Brain pericyte (primary cell): Measurements from ENCODE around the gene ERBB4.
"Not testable (repeated sequence)": the region's sequence is repeated elsewhere in the genome, so short reads cannot be mapped to it uniquely, and the experiment has no call there.

Experiments
- DNase-seq: peaks from one replicate; pipeline ENCODE4 v3.0.0-alpha.2; 2012; ENCODE audit warnings: low read depth, low spot score

Gene ERBB4

DNA sequence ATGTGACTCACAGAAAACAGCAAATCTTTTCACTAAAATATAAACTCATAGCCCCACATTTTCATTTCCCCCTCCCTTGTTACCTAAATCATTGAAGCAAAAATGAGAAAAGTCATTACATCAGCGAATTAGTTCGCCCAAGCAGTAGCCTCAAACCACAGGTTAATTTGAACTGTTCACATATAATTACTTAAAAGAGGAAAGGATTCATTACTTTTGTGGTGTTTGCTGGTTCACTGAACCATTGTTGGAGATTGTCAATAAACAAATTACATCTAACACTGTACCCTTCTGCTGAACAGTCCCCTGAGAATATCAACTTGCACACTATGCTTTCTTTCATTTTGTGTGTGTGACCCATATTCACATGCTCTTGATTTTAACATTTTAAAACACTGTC lies 238.7 kb downstream of the ERBB4 start:
- no peak for DNase-seq

DNA sequence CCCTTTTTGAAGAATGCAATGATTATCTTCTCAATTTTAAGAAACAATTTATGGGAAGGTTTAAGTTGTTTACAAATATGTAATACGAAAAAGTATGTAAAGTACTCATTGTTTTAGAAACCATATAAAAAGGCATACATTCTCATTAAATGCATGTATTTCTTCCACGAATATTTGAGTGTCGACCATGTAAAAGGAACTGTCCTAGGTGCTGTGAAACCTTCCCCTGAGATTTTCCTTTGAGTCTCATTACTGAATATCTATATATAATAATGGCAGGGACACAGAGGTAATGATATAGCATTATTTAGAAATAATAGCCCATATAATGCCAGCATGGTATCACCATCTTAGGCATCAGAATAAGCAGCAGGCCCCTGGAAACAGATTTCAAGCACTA lies 239.3 kb downstream of the ERBB4 start:
- no peak for DNase-seq

DNA sequence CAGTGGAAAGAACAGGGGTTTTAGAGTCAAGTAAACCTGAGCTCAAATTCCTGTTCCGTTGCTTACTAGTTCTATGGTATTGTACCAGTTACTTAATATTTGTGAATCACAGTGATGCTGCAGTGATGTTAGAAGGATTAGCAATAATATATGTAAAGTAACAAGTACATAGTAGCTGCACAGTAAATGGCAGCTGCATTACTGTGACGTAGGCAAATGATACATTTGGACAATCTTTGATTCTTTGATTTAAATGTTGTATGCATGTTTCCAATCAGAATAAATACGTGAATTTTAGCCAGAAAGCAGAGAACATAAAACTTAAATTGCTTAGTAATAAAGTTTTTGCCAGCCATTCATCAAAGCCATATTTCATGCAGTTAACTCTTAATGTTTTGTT lies 243.0 kb downstream of the ERBB4 start:
- DNase-seq, result no peak

DNA sequence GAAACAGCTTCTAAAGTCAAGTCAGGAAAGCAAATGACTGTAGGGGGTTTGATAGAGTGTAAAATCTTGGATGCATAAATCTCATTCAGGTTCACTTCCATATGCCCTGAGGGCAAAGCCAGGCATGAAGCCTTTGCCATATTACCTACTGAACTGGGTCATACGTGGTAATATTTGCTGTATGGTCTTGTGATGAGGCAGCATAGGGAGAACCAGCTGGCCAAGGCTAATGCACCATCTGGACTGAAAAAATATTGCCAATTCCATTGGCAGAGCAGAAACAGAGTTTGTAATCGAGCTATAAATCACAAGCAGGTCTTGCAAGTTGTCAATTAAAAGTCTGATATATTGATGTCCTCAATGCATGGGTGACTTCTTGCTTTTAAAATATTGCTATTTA lies 243.8 kb downstream of the ERBB4 start:
- no peak for DNase-seq

DNA sequence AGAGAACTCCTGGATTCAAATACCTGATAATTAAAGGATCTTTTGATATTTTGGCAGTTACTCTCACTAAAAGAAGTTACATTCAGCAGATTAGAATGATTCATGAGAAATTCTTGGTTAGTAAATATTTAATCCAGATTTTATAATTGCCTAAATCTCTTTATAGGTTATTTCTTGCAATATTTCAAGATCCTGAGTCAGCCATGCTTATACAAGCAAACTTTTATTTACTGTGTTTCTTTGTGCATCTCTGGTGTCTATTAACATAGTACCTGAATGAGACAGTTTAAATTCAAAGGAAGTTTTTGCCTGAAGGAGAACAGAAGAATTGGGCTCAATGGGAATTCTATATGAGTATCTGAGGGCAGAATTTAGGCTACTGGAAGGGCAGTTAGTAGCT lies 249.3 kb downstream of the ERBB4 start:
- DNase-seq, result no peak

DNA sequence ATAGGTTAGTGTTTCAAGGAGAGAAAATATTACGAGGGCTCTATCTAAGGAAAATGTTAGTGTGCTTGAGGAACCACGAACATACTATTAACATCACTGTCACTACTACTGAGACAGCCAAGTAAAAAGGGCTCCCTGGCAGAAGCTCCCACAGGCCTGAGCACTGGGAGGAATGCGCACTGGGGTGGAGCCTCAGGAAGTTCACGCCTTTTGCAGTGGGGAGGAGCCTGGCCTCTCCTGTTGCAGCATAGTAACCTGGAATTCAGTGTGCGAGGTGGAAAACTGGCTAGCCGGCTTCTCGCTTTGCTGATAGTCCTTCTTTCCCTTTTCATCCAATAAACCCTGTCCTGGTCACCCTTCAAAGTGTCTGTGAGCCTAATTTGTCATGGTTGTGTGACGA lies 250.3 kb downstream of the ERBB4 start:
- no peak for DNase-seq

DNA sequence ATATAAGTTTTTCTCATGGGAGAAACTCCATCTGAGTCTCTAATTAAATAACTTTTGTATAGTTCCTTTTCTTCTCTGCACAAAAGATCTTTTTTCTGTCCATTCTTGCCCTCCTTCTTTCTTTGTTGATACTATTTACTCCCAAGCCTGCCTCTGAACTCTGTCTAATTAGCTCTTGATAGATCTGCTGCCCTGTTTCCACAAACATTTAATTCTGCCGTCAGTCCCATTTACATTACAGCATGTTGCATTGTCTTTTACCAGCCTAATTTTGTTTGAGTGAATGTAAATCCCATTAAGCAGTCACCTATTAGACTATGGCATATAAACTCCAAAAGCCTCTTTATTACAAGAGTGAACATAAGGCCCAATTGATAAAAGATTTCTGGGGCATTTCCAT lies 254.4 kb downstream of the ERBB4 start:
- DNase-seq, result no peak

DNA sequence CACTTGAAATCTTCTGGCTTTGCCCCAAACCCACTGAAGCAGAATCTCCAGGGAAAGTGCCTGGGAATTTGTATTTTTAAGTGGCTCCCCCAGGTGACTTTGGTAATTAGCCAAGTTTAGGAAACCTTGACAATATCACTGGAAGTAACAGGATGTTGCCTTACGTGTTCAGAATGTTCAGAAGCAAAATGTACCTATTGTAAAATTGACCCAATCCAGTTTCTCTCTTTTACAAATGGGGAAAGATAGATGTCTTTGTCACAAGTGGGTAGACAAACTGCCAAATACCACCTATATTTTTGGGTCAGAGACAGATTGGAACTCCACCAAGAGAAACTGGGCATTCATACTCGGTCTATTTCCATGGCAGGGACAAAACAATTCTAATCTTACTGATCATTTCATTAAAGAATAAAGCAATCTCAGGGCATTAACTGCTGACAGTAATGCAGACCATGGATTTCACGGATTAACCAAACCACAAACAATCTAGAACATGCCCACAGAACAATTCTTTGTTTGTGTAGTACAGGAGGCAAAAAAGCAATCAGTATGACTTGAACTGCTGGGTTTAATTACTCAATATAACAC lies 255.8 kb downstream of the ERBB4 start:
- no peak for DNase-seq

DNA sequence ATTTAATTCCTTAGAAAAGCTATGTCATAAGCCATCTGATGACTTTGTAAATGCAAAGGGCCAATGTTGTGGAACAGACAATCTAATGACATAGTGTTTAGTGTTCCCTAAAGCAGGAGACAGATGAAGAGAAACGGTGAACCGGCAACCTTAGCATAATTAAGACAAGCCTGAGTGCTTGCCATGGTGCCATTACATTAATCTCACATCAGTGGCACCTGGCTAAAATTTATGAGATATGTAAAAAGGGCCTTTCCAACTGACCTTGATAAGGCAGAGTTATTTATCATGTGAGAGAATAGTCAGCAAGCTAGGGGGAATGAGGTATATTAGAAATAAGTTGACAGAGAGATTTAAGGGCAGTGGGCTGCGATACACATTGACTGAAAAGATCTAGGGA lies 261.8 kb downstream of the ERBB4 start:
- DNase-seq, result no peak

DNA sequence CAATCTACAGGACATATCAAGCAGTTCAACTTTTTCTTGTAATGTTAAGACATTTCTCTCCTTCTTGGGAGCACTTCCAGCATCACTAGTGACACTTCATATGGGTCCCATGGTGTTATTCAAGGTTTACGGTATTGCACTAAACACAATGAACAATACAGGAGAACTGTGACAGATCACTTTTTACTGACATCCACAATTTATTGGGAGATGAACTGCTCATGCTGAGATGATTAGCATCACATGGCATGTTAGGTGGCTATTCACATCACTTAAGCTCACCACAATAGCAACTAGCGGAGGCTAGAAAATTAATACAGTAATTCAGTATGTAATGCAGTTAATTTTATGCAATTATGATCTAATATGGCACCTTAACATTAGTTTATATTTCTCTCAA lies 264.4 kb downstream of the ERBB4 start:
- no peak for DNase-seq

DNA sequence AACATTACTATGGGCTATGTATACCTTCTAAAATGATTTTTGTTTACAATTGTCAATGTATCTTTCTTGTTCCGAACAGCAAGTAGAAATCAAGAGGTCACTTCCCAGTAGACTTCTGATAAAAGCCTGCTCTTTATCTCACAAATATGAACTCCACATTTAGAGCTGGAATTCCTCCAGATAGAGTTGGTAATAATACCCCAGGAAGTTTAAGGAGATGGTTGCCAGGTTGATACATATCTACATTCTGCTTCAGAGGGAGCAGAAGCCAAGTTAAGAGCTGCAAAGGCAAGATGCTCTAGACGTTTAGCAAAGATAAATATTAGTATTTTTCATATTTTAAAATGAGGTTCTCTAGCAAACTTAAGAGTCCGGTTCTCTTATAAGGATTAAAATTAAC lies 267.0 kb downstream of the ERBB4 start:
- DNase-seq, result no peak

DNA sequence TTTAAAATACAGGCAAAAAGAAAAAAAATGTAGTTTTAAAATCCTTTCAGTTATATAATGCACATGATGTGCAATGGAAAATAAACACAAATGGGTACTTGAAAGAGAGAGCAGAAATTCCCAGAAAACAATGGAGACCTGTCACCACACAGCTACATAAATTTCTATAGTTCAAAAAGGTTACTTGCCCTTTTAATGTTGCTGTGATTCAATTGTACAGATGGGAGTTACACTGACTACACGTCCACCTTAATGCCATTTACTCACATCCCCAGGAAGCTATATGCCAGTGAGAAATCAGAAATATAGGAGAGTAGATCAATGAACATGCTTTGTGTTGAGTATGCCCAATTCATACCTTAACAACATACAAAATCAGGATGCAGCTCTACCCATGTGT lies 269.6 kb downstream of the ERBB4 start:
- no peak for DNase-seq

DNA sequence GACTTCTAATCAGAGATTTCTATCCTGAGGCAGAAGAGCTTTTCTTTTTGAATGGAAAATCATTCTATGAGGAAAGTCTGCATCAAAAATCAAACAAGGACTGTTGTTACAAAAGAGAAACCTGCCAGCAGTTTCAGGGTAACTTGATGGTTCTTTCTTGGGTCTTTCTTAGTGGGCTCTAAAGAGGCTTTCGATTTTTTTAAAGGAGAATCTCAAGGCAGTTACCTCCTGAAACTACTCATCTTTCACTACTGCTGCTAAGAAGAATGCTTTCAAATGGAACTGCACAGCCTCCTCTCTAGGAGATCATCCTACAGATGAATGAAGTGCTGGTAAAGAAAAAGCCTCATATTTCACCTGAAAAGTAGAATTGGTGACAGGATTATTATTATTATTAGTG lies 272.3 kb downstream of the ERBB4 start:
- DNase-seq, result no peak

DNA sequence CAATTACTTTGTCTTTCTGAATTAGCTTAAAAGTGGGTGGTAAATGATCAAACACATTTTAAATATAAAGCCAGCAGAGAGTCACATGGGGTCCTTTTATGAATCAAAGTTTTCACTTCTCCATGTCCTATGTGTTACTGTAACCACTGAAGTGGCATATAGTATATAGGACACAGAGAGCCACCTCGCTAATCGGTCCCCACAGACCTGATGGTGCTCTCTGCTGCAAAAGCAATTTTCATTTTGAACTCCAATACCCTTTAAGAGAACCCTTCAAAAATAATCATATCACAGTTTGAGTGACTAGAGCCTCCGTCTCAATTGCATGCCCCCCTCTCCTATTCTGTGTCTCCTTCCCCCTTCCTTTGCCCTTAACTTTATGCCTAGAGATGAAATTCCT lies 272.8 kb downstream of the ERBB4 start:
- no peak for DNase-seq

DNA sequence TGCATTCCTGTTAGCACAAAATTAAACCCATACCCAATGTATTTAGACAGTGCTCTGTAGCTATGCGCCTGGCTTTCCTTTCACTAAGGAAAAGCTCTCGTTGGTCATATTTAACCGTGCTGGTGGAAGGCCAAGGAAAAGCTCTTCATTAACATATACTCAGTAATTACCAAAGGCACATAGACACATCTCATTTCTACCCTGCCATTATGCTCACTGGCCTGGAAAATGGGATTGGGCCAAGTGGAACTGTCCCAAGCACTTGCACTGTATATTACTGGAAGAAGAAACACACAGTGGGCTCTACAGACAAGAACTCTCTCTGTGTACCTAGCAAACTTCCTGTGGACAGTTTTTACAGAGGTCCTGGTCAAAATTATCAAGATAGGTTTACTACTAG lies 274.4 kb downstream of the ERBB4 start:
- DNase-seq, result no peak

DNA sequence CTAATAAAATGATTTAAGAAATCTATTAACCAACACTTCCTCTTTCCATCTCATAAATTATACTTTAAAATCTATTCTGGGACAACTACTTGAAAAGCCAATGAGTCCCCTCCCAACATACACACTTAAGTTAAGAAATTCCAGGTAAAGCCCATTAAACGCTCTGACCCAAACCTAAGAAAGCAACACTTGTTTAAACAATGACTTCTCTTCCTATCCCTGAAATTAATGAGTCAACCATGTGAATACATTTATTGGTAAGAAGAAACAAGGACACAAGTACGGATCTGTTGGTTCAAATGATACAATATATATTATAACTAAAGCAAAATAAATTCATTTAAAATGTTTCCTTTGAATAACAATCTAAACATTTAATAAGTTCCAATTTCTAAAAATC lies 279.4 kb downstream of the ERBB4 start:
- DNase-seq, result no peak

DNA sequence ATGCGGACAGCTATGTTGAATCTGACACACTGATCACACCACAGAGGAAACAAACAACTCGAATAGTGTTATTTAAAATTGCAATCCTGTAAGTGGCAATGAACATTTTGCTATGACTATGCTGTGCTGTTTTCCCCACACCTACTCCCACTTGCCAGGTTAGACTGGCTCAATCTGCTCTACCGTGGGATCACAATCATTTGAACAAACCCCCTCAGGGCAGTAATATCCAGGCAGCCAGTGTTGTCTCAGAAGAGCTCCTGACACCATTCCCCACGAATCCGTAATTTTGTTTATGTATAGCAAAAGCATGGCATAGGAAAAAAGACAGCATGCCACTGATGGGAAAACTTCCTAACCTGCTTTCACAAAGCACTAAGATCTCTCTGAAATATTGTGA lies 284.3 kb downstream of the ERBB4 start:
- no peak for DNase-seq

DNA sequence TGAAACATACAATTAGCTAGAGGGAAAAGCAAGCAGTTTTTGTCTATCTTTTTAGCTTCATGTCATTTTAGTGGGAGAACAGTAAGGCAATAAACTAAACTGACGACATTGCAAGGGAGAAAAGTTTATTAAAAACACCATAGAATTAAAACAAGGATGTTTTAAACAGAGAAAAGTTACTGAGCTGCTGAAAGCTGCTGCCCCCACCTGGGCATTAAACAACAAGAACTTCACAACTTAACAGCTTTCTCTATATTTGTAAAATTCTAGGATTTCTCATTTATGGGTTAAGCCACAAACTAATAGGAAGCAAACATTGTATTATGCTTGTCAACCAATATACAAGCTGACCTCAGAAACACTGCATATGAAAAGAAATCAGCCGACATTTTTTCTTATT lies 289.2 kb downstream of the ERBB4 start:
- DNase-seq, result no peak

DNA sequence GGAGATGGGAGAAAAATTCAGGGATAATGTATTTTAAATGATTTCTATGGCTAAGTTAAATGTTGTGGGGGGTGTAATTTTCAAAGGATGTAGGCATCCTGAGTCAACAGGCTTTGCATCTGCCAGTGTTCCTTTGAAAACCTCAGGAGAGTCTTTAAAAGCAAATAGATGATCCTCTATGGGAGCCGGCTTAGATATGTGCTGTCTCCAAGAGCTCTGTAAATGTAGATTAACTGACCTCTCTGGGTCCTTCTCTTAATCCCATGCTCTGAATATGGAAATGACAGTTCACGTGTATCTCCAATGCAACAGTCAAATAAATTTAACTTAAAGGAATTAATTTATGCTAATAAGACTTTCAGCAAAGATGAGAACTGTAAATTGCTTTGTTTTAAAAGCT lies 292.7 kb downstream of the ERBB4 start:
- no peak for DNase-seq

DNA sequence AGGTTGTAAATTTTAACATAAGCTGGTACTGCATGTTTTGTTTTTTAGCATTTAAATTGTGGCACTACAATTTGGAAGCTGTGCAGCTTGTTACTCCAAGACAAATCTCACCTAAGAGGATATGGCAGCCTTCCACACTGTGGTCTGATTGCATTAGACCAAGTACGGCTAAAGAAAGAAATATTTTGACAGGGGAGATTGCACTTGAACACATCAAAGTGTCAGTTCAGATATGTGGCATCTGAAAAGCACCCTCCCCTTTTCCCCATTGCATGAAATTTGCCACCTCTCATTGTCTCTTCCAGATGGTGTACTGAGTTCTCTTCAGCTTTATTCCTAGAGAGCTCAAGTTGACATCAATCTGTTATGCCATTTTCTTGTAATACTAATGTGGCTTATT lies 295.9 kb downstream of the ERBB4 start:
- no peak for DNase-seq

DNA sequence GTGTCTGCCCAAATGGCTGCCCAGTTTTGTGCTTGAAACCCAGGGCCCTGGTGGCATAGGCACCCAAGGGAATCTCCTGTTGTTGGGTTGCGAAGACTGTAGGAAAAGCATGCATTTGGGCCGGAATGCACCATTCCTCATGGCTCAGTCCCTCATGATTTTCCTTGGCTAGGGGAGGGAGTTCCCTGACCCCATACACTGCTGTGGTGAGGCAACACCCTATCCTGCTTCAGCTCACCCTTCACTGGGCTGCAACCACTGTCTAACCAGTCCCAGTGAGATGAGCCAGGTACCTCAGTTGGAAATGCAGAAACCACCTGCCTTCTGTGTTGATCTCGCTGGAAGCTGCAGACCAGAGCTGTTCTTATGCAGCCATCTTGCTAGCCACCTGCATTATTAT lies 300.4 kb downstream of the ERBB4 start:
- DNase-seq, result not testable (repeated sequence)

DNA sequence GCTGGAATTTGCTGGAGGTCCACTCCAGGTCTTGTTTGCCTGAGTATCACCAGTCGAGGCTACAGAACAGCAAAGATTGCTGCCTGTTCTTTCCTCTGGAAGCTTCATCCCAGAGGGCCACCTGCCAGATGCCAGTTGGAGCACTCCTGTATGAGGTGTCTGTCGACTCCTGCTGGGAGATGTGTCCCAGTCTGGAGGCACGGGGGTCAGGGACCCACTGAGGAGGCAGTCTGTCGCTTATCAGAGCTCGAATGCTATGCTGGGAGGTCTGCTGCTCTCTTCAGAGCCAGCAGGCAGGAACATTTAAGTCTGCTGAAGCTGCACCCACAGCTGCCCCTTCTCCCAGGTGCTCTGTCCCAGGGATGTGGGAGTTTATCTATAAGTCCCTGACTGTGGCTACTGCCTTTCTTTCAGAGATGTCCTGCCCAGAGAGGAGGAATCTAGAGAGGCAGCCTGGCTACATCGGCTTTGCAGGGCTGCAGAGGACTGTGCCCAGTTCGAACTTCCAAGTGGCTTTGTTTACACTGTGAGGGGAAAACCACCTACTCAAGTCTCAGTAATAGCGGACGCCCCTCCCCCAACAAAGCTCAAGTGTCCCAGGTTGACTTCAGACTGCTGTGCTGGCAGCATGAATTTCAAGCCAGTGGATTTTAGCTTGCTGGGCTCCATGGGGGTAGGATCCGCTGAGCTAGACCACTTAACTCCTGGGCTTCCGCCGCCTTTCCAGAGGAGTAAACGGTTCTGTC lies 301.1 kb downstream of the ERBB4 start:
- DNase-seq, result no peak

DNA sequence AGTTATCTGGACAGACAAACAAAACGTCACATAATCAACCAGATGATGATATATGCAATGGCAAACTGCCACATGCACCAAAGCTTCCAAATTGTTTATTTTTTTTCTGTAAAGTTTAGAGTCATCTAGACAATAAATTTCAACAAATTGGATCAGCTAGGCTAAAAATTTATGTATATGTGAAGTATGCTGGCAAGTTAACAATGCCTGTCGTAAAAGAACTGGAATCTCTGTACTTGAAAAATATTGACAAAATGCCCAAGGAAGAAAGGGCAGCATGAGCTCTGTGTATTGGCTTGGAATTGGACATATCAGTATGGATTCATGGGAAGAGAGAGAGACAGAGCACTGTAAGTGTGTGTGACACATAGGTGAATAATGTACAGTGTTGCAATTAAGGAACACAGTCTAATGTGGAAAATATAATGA lies 309.8 kb downstream of the ERBB4 start:
- no peak for DNase-seq

DNA sequence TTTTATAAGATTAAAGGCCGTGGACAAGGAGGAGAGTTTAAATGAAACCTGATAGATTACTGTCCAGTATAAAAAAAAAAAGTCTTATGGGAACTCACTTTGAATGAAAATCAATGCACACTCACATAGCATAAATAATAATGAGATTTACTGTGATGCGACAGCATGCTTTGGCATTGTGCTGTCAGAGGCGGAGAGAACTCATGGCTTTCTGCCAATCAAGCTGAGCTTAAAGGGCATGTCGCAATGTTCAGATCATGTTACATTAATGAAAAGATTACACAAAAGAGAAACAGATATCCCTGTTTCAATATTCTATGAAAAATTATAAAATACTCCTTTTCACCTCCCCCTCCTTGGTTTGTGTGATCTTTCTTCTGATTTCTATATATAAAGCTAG lies 310.8 kb downstream of the ERBB4 start:
- peak; percentile 27 for DNase-seq
